Heart left ventricle (tissue), 16 donors: Measurements from ENCODE around the gene CCDC27. TPM values are rescaled to one million over a fixed set of nuclear protein-coding genes. Genes with fewer than 3 reads are reported as not detected.

Source experiments
- ATAC-seq, 4 donors: fragments of 200-7000 bp; cut with Tn5 transposase; one replicate each; pipeline ENCODE4 v1.9.1; 2020 to 2022; ENCODE audit warnings: moderate library complexity in 4 of 4, mild to moderate bottlenecking in 3 of 4, moderate number of reproducible peaks in 1 of 4
- DNase-seq, 5 donors: peaks; one replicate each; pipeline ENCODE4 v3.0.0-alpha.2; 2020
- H3K27ac ChIP-seq, 12 donors: fragments of 200-600 bp; sonication (generic) in 4 of 12; one replicate each; pipeline versions ENCODE4 v1.5.0 to v1.8.0; 2016 to 2022; ENCODE audit warnings: mild to moderate bottlenecking in 2 of 12
- H3K27me3 ChIP-seq, 9 donors: fragments of 200-600 bp; sonication (generic) in 2 of 9; one replicate each; pipeline versions ENCODE4 v1.5.1 to v1.8.0; 2016 to 2022; ENCODE audit warnings: mild to moderate bottlenecking in 3 of 9
- H3K36me3 ChIP-seq, 9 donors: fragments of 200-600 bp; sonication (generic) in 2 of 9; one replicate each; pipeline versions ENCODE4 v1.5.0 to v1.8.0; 2018 to 2022; ENCODE audit warnings: mild to moderate bottlenecking in 2 of 9
- H3K4me1 ChIP-seq, 12 donors: fragments of 200-600 bp; sonication (generic) in 4 of 12; one replicate each; pipeline versions ENCODE4 v1.5.0 to v1.8.0; 2016 to 2022; ENCODE audit warnings: mild to moderate bottlenecking in 3 of 12
- H3K4me3 ChIP-seq, 12 donors: fragments of 200-600 bp; sonication (generic) in 4 of 12; one replicate each; pipeline versions ENCODE4 v1.5.0 to v1.8.0; 2017 to 2022; ENCODE audit warnings: mild to moderate bottlenecking in 9 of 12, moderate library complexity in 4 of 12
- H3K9me3 ChIP-seq, 12 donors: fragments of 200-600 bp; sonication (generic) in 4 of 12; one replicate each; pipeline versions ENCODE4 v1.5.0 to v1.8.0; 2016 to 2022; ENCODE audit warnings: mild to moderate bottlenecking in 1 of 12
- CTCF ChIP-seq, 12 donors: fragments of 200-600 bp; sonication (generic) in 4 of 12; IDR thresholded peaks; one replicate each; pipeline versions ENCODE4 v1.5.0 to v1.8.0; 2018 to 2022; ENCODE audit warnings: antibody characterized with exemption in 12 of 12, mild to moderate bottlenecking in 5 of 12
- POLR2A ChIP-seq, 2 donors: fragments of 450-650 bp; IDR thresholded peaks; one replicate each; pipeline ENCODE4 v1.6.1; 2017; ENCODE audit warnings: antibody characterized with exemption in 2 of 2, mild to moderate bottlenecking in 2 of 2, moderate library complexity in 2 of 2
- WGBS, 4 donors: extraction: QIAGEN DNeasy Blood & Tissue Kit in 2 of 4; methylation state at CpG; one replicate each; pipeline versions ENCODE4 v1.1.5 to v1.1.7; 2013 to 2018; 5-methylcytosine and 5-hydroxymethylcytosine counted together
- intact Hi-C, 10 donors: fragments of 100-400 bp; cut with DNase I; formaldehyde crosslinking; loops; one replicate each; pipeline versions ENCODE4 v1.11.1 to v1.14.2; 2022
- polyA plus RNA-seq, 2 donors: library from polyadenylated mRNA; stranded (reverse); fragments of 200-250 nt; gene quantifications; one replicate each; pipeline ENCODE4 v1.2.3, GENCODE V29; 2013
- total RNA-seq, 9 donors: library from RNA; depleted of rRNA in 2 of 9; stranded (reverse); fragments of >200 nt in 2 of 9; fragmentation: NEBNext Ultra II Directional in 3 of 9; extraction: Animal tissue kit (Norgen Biotek cat#: 25700) in 3 of 9; gene quantifications; one replicate each; pipeline versions ENCODE4 v1.1.0 to v1.2.4, GENCODE V29; 2016 to 2023
- donor health status: ischemic (EF 13 %, LVEDD 7.1; RV severe dilation, severe dysfunction).
- donor health status: healthy with polysubstance abuse.
- donor health status: DM: no; HTN: yes; CAD: no.
- donor health status: DM: no; HTN: no; CAD: no.
- donor health status: ischemic (EF 25% LVEDD 6.9; RV normal size, moderate dysfunction).
- donor health status: ischemic (EF 25% LVEDD 5.7; RV mildly dilated, moderate dysfunction).
- donor health status: healthy.
- donor health status: DM: yes; HTN: yes; CAD: no.
- donor health status: ischemic (EF 35%, LVEDD 5.7; RV mildly dilated, moderate dysfunction).
- donor health status: nonischemic (EF 11% LVEDD 7.7; RV severe dilation, severe dysfunction).
- donor health status: DM: yes; HTN: yes; CAD: no.
- donor health status: PGD.
- donor health status: ischemic (EF 29% LVEDD 5.4; RV normal size, mild dysfunction).
- donor health status: nonischemic (EF 23%, LVEDD 6.1; RV moderate dilation, normal function).

The CCDC27 gene
- total and polyA plus RNA-seq, 11 donors = not detected

DNA sequence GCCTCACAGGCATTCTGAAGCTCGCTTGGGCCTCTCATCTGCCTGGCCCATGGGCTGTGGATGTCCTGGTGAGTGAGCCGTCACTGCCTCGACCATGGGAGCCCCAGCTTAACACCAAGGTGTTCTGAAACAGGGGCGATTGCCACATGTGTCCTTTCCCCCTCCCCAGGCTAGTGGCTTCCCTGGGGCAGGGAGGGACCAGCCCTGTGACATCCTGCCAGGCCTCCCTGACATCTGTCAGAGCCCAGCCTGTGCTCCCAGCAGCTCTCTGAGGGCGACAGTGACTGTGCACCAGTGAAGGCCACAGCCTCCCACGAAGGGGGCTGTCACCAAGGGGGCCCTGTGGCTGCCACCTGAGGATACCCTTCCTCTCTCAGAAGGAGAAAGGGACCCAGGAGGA lies 35.9 kb upstream of the CCDC27 start:
- WGBS, 4 donors = 79 to 83% (median 81%) methylated on average over 6 of the region's 6 CpGs
- no peak overlapping the region for H3K4me3 ChIP-seq
- no peaks in the 10 kb centered on the region for H3K36me3 ChIP-seq
- H3K27me3 ChIP-seq = peaks cover 0 to 24% (median 0%) of the 10 kb centered on the region in 9 donors
- ATAC-seq = no peak
- no peak for DNase-seq
- peaks cover 0 to 55% (median 11%) of the 10 kb centered on the region in 12 donors for H3K4me1 ChIP-seq
- no peak overlapping the region for H3K27ac ChIP-seq
- TF ChIP-seq CTCF (IDR thresholded peaks at IDR 0.05) (no peak), POLR2A (IDR thresholded peaks at IDR 0.05) (no peak)
- H3K9me3 ChIP-seq = no peaks in the 10 kb centered on the region
- intact Hi-C loops = no loop called here

DNA sequence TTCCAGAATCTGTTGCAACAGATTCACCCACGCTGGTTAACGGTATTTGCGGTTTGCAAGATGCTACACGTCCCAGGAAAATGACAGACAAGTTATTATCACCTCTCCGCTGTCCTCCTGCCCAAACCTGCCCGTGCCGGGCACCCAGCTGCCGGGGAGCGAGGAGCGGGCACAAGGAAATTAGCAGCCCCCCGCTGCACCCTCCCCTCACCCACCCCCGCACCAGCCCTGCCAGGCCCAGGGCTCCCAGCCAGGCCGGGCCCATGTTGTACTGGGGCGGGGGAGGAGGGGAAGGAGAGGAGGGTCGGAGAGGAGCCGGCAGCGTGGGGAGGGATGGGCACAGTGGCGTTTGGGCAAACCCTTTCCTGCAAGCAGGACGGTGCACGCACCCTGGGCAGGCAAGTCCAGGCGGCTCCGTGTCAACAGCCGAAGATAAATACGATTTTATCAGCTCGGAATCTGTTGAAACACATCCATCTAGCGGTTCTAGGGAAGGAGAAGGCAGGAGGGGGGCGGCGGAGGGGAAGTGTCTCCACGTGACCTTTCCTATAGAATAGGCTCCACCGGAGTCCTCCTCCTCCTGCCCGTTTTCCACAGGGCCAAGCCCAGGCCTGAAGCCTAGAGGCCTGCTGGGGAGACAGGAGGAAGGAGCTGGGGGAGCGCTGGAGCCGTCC lies 35.1 kb upstream of the CCDC27 start:
- DNase-seq (no peak), ATAC-seq (no peak)
- Histone ChIP-seq H3K36me3 (no peaks in the 10 kb centered on the region), H3K4me3 (no peak overlapping the region), H3K4me1 (peaks cover 0 to 55% (median 11%) of the 10 kb centered on the region in 12 donors), H3K27me3 (peaks cover 0 to 24% (median 0%) of the 10 kb centered on the region in 9 donors), H3K27ac (no peak overlapping the region), H3K9me3 (no peaks in the 10 kb centered on the region)
- intact Hi-C loops = no loop called here
- no peak for TF ChIP-seq POLR2A (IDR thresholded peaks at IDR 0.05)
- 63 to 78% (median 68%) methylated on average over 25 to 33 of the region's 33 CpGs for WGBS, 4 donors

GRCh38 chr1:3717715-3718601 lies 34.3 kb upstream of the CCDC27 start:
- no peaks in the 10 kb centered on the region for H3K9me3 ChIP-seq
- peaks cover 0 to 51% (median 10%) of the 10 kb centered on the region in 12 donors for H3K4me1 ChIP-seq
- H3K4me3 ChIP-seq = no peak overlapping the region
- intact Hi-C loops = no loop called here
- 33 to 70% (median 49%) methylated on average over 21 to 40 of the region's 40 CpGs for WGBS, 4 donors
- TF ChIP-seq CTCF (IDR thresholded peaks at IDR 0.05) (no peak), POLR2A (IDR thresholded peaks at IDR 0.05) (no peak)
- no peak overlapping the region for H3K27ac ChIP-seq
- no peaks in the 10 kb centered on the region for H3K36me3 ChIP-seq
- DNase-seq = no peak
- peaks cover 0 to 24% (median 0%) of the 10 kb centered on the region in 9 donors for H3K27me3 ChIP-seq
- ATAC-seq = peak in 2 of 4 donors; percentile 14 to 24

- Histone ChIP-seq H3K4me3 (no peak overlapping the region), H3K27me3 (peaks cover 0 to 24% (median 0%) of the 10 kb centered on the region in 9 donors), H3K27ac (no peak overlapping the region), H3K36me3 (no peaks in the 10 kb centered on the region), H3K4me1 (peaks cover 0 to 43% (median 5%) of the 10 kb centered on the region in 12 donors), H3K9me3 (no peaks in the 10 kb centered on the region)
- intact Hi-C loops = no loop called here
- 84 to 88% (median 87%) methylated on average over 14 of the region's 14 CpGs for WGBS, 4 donors
- no peak for TF ChIP-seq CTCF (IDR thresholded peaks at IDR 0.05)
- no peak for TF ChIP-seq POLR2A (IDR thresholded peaks at IDR 0.05)
- no peak for DNase-seq
- no peak for ATAC-seq
Observed at GRCh38 chr1:3718764-3719163, 33.5 kb upstream of the CCDC27 start.
